SHP77 (cell line): ENCODE measurements around the gene MEPE.

Experiments
- DNase-seq, 2 experiments: peaks; one replicate each; lab custom pipeline; 2025; lab: John Stamatoyannopoulos, UW

The MEPE gene

GRCh38 chr4:87832669-87833068 lies at the start of gene MEPE:
Gene MEPE, plus strand, starts transcription at chr4:87832969. Its CDS starts 1,746 bp downstream, at chr4:87834715.
- DNase-seq = no peak

- DNase-seq = no peak
Measured at GRCh38 chr4:87783781-87784180, 49.0 kb upstream of the MEPE start.

- DNase-seq = no peak
Measured at GRCh38 chr4:87785731-87786509, 46.8 kb upstream of the MEPE start.

GRCh38 chr4:87799301-87800113 lies 33.3 kb upstream of the MEPE start, which contains the start of gene IBSP:
Gene IBSP, plus strand, starts transcription at chr4:87799554. Its CDS starts 2,808 bp downstream, at chr4:87802362.
- no peak for DNase-seq

GRCh38 chr4:87802858-87803257 lies 29.9 kb upstream of the MEPE start:
- DNase-seq = no peak

- no peak for DNase-seq
Measured at GRCh38 chr4:87803421-87803820, 29.3 kb upstream of the MEPE start.

- DNase-seq = no peak
Measured at GRCh38 chr4:87804871-87805270, 27.9 kb upstream of the MEPE start.

- DNase-seq = no peak
Measured at GRCh38 chr4:87805971-87806370, 26.8 kb upstream of the MEPE start.

- DNase-seq = no peak
Measured at GRCh38 chr4:87806520-87806919, 26.2 kb upstream of the MEPE start.

- DNase-seq = no peak
Measured at GRCh38 chr4:87807402-87807801, 25.4 kb upstream of the MEPE start.

GRCh38 chr4:87811977-87812376 lies 20.8 kb upstream of the MEPE start:
- DNase-seq = no peak

- DNase-seq = no peak
Measured at GRCh38 chr4:87819281-87819919, 13.4 kb upstream of the MEPE start.

GRCh38 chr4:87823200-87823599 lies 9.6 kb upstream of the MEPE start:
- no peak for DNase-seq

- no peak for DNase-seq
Measured at GRCh38 chr4:87823724-87824123, 9.0 kb upstream of the MEPE start.

- no peak for DNase-seq
Measured at GRCh38 chr4:87824352-87824751, 8.4 kb upstream of the MEPE start.

GRCh38 chr4:87834401-87834800 lies 1.6 kb downstream of the MEPE start:
- no peak for DNase-seq

- DNase-seq = no peak
Measured at GRCh38 chr4:87835197-87835596, 2.4 kb downstream of the MEPE start.

GRCh38 chr4:87835743-87836142 lies 3.0 kb downstream of the MEPE start:
- peak; percentile 4 to 10 for DNase-seq

- DNase-seq = peak; percentile 2 to 37
Measured at GRCh38 chr4:87838205-87838604, 5.4 kb downstream of the MEPE start.

GRCh38 chr4:87838890-87839591 lies 6.3 kb downstream of the MEPE start:
- peak; percentile 13 to 22 for DNase-seq

- no peak for DNase-seq
Measured at GRCh38 chr4:87839592-87839946, 6.8 kb downstream of the MEPE start.

GRCh38 chr4:87840149-87840548 lies 7.4 kb downstream of the MEPE start:
- no peak for DNase-seq
